Natural killer cell treated with Interleukin-12 subunit alpha and Interleukin-12 subunit beta and Interleukin-15 and Interleukin-18, amount 100 ng/mL, for 72 hours (primary cell): ENCODE measurements around the gene LIX1L. TPM values are rescaled to one million over a fixed set of nuclear protein-coding genes. Genes with fewer than 3 reads are reported as not detected.

ENCODE experiments used
- ATAC-seq, 2 donors: fragments of 150-1000 bp; cut with Tn5 transposase in 1 of 2; sonication (Bioruptor Pico), chemical (Tn5 transposase) in 1 of 2; 2 replicates each; pipeline ENCODE4 v1.10.0; 2021
- DNase-seq: peaks from one replicate; pipeline ENCODE4 v3.0.0; 2022; ENCODE audit warnings: low spot score
- H3K27ac Mint-ChIP-seq, 2 donors: 1 replicate in 1 of 2; 2 replicates in 1 of 2; pipeline ENCODE4 v1.8.0; 2022; ENCODE audit warnings: mixed read lengths in 2 of 2, mild to moderate bottlenecking in 1 of 2, moderate library complexity in 1 of 2
- H3K27me3 Mint-ChIP-seq, 2 donors: 1 replicate in 1 of 2; 2 replicates in 1 of 2; pipeline ENCODE4 v1.8.0; 2022; ENCODE audit warnings: mixed read lengths in 2 of 2
- H3K36me3 Mint-ChIP-seq: one replicate; pipeline ENCODE4 v1.8.0; 2022; ENCODE audit warnings: mixed read lengths
- H3K4me1 Mint-ChIP-seq, 2 donors: 1 replicate in 1 of 2; 2 replicates in 1 of 2; pipeline ENCODE4 v1.8.0; 2022; ENCODE audit warnings: low read depth in 2 of 2, mixed read lengths in 2 of 2, mild to moderate bottlenecking in 1 of 2
- H3K4me3 Mint-ChIP-seq: one replicate; pipeline ENCODE4 v1.8.0; 2022; ENCODE audit warnings: mixed read lengths
- H3K9me3 Mint-ChIP-seq: 2 replicates; pipeline ENCODE4 v1.8.0; 2022; ENCODE audit warnings: mixed read lengths
- total RNA-seq, 2 donors: library from RNA; stranded (reverse); gene quantifications; one replicate each; pipeline ENCODE4 v1.2.3, GENCODE V29; 2022

The LIX1L gene
- total RNA-seq, 2 donors from 2014 or later: 28.8 to 31.3 TPM

- peaks cover 53 to 62% of the 10 kb centered on the region in 2 donors for H3K4me1 Mint-ChIP-seq
- DNase-seq (no peak), ATAC-seq (no peak)
- no peaks in the 10 kb centered on the region for H3K27me3 Mint-ChIP-seq
- peak overlapping the region; percentile 96 to 98 for H3K27ac Mint-ChIP-seq
- peaks cover 39% of the 10 kb centered on the region for H3K36me3 Mint-ChIP-seq
- H3K9me3 Mint-ChIP-seq: no peaks in the 10 kb centered on the region
- peak overlapping the region; percentile 99 for H3K4me3 Mint-ChIP-seq
Measured at GRCh38 chr1:145992502-145992936, 34.7 kb upstream of the LIX1L start.

GRCh38 chr1:145991735-145992412 is 34.1 kb upstream of the LIX1L start:
- DNase-seq (no peak), ATAC-seq (no peak)
- Mint-ChIP-seq H3K36me3 (peaks cover 39% of the 10 kb centered on the region), H3K4me3 (peak overlapping the region; percentile 99), H3K27me3 (no peaks in the 10 kb centered on the region), H3K9me3 (no peaks in the 10 kb centered on the region), H3K4me1 (peaks cover 50 to 57% of the 10 kb centered on the region in 2 donors), H3K27ac (peak overlapping the region; percentile 96 to 98)

GRCh38 chr1:145990249-145990855 is 32.5 kb upstream of the LIX1L start:
- peak overlapping the region; percentile 29 to 96 for H3K27ac Mint-ChIP-seq
- DNase-seq: no peak
- H3K9me3 Mint-ChIP-seq: no peaks in the 10 kb centered on the region
- H3K4me1 Mint-ChIP-seq: peaks cover 54 to 59% of the 10 kb centered on the region in 2 donors
- no peaks in the 10 kb centered on the region for H3K27me3 Mint-ChIP-seq
- peaks cover 28% of the 10 kb centered on the region for H3K36me3 Mint-ChIP-seq
- H3K4me3 Mint-ChIP-seq: no peak overlapping the region
- no peak for ATAC-seq

GRCh38 chr1:145988773-145989172 is 31.0 kb upstream of the LIX1L start:
- no peak for ATAC-seq
- H3K9me3 Mint-ChIP-seq: no peaks in the 10 kb centered on the region

GRCh38 chr1:145987926-145988325 is 30.1 kb upstream of the LIX1L start:
- H3K4me3 Mint-ChIP-seq: no peak overlapping the region
- peak overlapping the region; percentile 48 to 84 for H3K27ac Mint-ChIP-seq
- DNase-seq (no peak), ATAC-seq (no peak)
- H3K27me3 Mint-ChIP-seq: no peaks in the 10 kb centered on the region
- peaks cover 52 to 55% of the 10 kb centered on the region in 2 donors for H3K4me1 Mint-ChIP-seq
- H3K9me3 Mint-ChIP-seq: no peaks in the 10 kb centered on the region
- peaks cover 4% of the 10 kb centered on the region for H3K36me3 Mint-ChIP-seq

More at GRCh38 chr1:145988773-145989172, 31.0 kb upstream of the LIX1L start:
- H3K4me1 Mint-ChIP-seq: peaks cover 52 to 55% of the 10 kb centered on the region in 2 donors
- H3K36me3 Mint-ChIP-seq: peaks cover 12% of the 10 kb centered on the region
- no peak overlapping the region for H3K4me3 Mint-ChIP-seq
- peak overlapping the region; percentile 48 to 84 for H3K27ac Mint-ChIP-seq
- H3K27me3 Mint-ChIP-seq: no peaks in the 10 kb centered on the region
- DNase-seq: no peak

- ATAC-seq (no peak), DNase-seq (no peak)
- Mint-ChIP-seq H3K27me3 (no peaks in the 10 kb centered on the region), H3K4me3 (no peak overlapping the region), H3K9me3 (no peaks in the 10 kb centered on the region), H3K4me1 (peaks cover 54% of the 10 kb centered on the region in 2 donors), H3K36me3 (no peaks in the 10 kb centered on the region), H3K27ac (no peak overlapping the region)
Measured at GRCh38 chr1:145986551-145986950, 28.7 kb upstream of the LIX1L start.

GRCh38 chr1:145985502-145986439 is 28.0 kb upstream of the LIX1L start:
- peaks cover 54 to 55% of the 10 kb centered on the region in 2 donors for H3K4me1 Mint-ChIP-seq
- peak overlapping the region; percentile 32 for H3K4me3 Mint-ChIP-seq
- H3K36me3 Mint-ChIP-seq: no peaks in the 10 kb centered on the region
- H3K27ac Mint-ChIP-seq: no peak overlapping the region
- DNase-seq: no peak
- H3K27me3 Mint-ChIP-seq: no peaks in the 10 kb centered on the region
- no peaks in the 10 kb centered on the region for H3K9me3 Mint-ChIP-seq
- ATAC-seq: no peak

- Mint-ChIP-seq H3K27me3 (no peaks in the 10 kb centered on the region), H3K4me3 (peak overlapping the region; percentile 32), H3K9me3 (no peaks in the 10 kb centered on the region), H3K27ac (no peak overlapping the region), H3K36me3 (no peaks in the 10 kb centered on the region), H3K4me1 (peaks cover 52 to 54% of the 10 kb centered on the region in 2 donors)
- DNase-seq: no peak
- no peak for ATAC-seq
Measured at GRCh38 chr1:145985129-145985501, 27.3 kb upstream of the LIX1L start.

- DNase-seq: no peak
- H3K36me3 Mint-ChIP-seq: no peaks in the 10 kb centered on the region
- ATAC-seq: no peak
- no peak overlapping the region for H3K27ac Mint-ChIP-seq
- H3K4me3 Mint-ChIP-seq: peak overlapping the region; percentile 32
- no peaks in the 10 kb centered on the region for H3K27me3 Mint-ChIP-seq
- peaks cover 52 to 54% of the 10 kb centered on the region in 2 donors for H3K4me1 Mint-ChIP-seq
- H3K9me3 Mint-ChIP-seq: no peaks in the 10 kb centered on the region
Measured at GRCh38 chr1:145983960-145984830, 26.4 kb upstream of the LIX1L start.

GRCh38 chr1:145983206-145983675 is 25.4 kb upstream of the LIX1L start:
- Mint-ChIP-seq H3K27ac (no peak overlapping the region), H3K27me3 (no peaks in the 10 kb centered on the region), H3K9me3 (no peaks in the 10 kb centered on the region), H3K36me3 (no peaks in the 10 kb centered on the region), H3K4me3 (no peak overlapping the region), H3K4me1 (peaks cover 46 to 47% of the 10 kb centered on the region in 2 donors)
- DNase-seq: no peak
- no peak for ATAC-seq

- no peak overlapping the region for H3K27ac Mint-ChIP-seq
- ATAC-seq (no peak), DNase-seq (no peak)
- H3K27me3 Mint-ChIP-seq: no peaks in the 10 kb centered on the region
- H3K4me3 Mint-ChIP-seq: peak overlapping the region; percentile 30
- peaks cover 39 to 41% of the 10 kb centered on the region in 2 donors for H3K4me1 Mint-ChIP-seq
- no peaks in the 10 kb centered on the region for H3K36me3 Mint-ChIP-seq
- H3K9me3 Mint-ChIP-seq: no peaks in the 10 kb centered on the region
Measured at GRCh38 chr1:145982010-145982723, 24.4 kb upstream of the LIX1L start.

GRCh38 chr1:145980457-145980994 is 22.7 kb upstream of the LIX1L start:
- DNase-seq: no peak
- Mint-ChIP-seq H3K27ac (no peak overlapping the region), H3K4me3 (peak overlapping the region; percentile 11), H3K27me3 (no peaks in the 10 kb centered on the region), H3K4me1 (peaks cover 31 to 34% of the 10 kb centered on the region in 2 donors), H3K36me3 (no peaks in the 10 kb centered on the region), H3K9me3 (no peaks in the 10 kb centered on the region)
- ATAC-seq: no peak
